ENCODE measurements around the gene SHMT2. TPM values are rescaled to one million over a fixed set of nuclear protein-coding genes. Genes with fewer than 3 reads are reported as not detected.
"Not testable (repeated sequence)": the region's sequence is repeated elsewhere in the genome, so short reads cannot be mapped to it uniquely, and the experiment has no call there.

Gene SHMT2
- total RNA-seq, 1 donor from 2014 or later: 118 TPM

- no peak for TF ChIP-seq CTCF (conservative IDR thresholded peaks at IDR 0.05; ENCODE audit: low read depth, low read length)
- DNase-seq (ENCODE audit: low read depth): no peak
- H3K4me3 ChIP-seq (ENCODE audit: low read depth, low read length): no peak overlapping the region
Measured at GRCh38 chr12:57266681-57267080, 37.2 kb downstream of the SHMT2 start.

- no peak for DNase-seq (ENCODE audit: low read depth)
- TF ChIP-seq CTCF (conservative IDR thresholded peaks at IDR 0.05; ENCODE audit: low read depth, low read length): no peak
- H3K4me3 ChIP-seq (ENCODE audit: low read depth, low read length): no peak overlapping the region
Measured at GRCh38 chr12:57268264-57268663, 38.8 kb downstream of the SHMT2 start.

- no peak overlapping the region for H3K4me3 ChIP-seq (ENCODE audit: low read depth, low read length)
- DNase-seq (ENCODE audit: low read depth): no peak
- TF ChIP-seq CTCF (conservative IDR thresholded peaks at IDR 0.05; ENCODE audit: low read depth, low read length): peak; percentile 29
Measured at GRCh38 chr12:57270966-57271470, 41.5 kb downstream of the SHMT2 start.

GRCh38 chr12:57272337-57273151 lies 43.0 kb downstream of the SHMT2 start:
- peak; percentile 40 for DNase-seq (ENCODE audit: low read depth)
- H3K4me3 ChIP-seq (ENCODE audit: low read depth, low read length): no peak overlapping the region
- no peak for TF ChIP-seq CTCF (conservative IDR thresholded peaks at IDR 0.05; ENCODE audit: low read depth, low read length)

GRCh38 chr12:57273516-57273915 lies 44.0 kb downstream of the SHMT2 start:
- H3K4me3 ChIP-seq (ENCODE audit: low read depth, low read length): no peak overlapping the region
- no peak for DNase-seq (ENCODE audit: low read depth)
- TF ChIP-seq CTCF (conservative IDR thresholded peaks at IDR 0.05; ENCODE audit: low read depth, low read length): no peak

- DNase-seq (ENCODE audit: low read depth); H3K4me3 ChIP-seq (ENCODE audit: low read depth, low read length): not testable (repeated sequence)
Measured at GRCh38 chr12:57276233-57276632, 46.7 kb downstream of the SHMT2 start.

- TF ChIP-seq CTCF (conservative IDR thresholded peaks at IDR 0.05; ENCODE audit: low read depth, low read length): peak; percentile 67
- no peak for DNase-seq (ENCODE audit: low read depth)
- no peak overlapping the region for H3K4me3 ChIP-seq (ENCODE audit: low read depth, low read length)
Measured at GRCh38 chr12:57276935-57277563, 47.5 kb downstream of the SHMT2 start.
